Measurements from ENCODE around the gene CMPK2.

CMPK2 gene

DNA sequence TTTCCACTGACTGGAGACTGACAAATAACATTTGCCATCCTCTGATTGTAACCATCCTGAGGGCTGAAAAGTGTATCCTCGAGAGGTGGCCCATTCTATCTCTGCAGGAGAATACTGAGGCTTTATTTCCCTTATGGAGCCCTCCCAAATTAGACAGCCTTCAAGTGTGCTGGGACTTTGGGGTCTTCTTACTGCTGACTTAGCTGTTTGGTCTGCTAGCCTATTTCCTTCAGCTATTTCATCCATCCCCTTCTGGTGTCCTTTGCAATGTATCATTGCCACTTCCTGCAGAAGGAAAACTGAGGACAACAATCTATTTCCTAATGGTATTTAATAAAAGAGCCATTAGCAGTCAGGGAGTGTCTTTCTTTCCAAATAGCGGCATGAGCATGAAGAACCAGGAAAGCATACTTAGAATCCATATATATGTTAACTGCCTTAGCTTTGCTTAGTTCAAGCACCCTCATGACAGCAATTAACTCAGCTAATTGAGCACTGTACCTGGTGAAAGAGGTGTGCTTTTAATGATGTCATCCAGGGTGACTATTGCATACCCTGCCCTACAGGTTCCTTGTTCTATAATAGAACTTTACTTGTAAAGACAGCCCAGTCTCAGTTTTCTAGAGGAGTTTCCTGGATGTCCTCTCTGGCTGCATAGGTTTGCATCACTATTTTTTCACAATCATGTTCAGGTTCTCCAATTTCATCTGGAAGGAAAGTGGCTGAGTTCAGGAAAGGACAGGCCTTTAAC is 24.0 kb downstream of the CMPK2 start:
- no peak for DNase-seq (ENCODE audit: low spot score)

DNA sequence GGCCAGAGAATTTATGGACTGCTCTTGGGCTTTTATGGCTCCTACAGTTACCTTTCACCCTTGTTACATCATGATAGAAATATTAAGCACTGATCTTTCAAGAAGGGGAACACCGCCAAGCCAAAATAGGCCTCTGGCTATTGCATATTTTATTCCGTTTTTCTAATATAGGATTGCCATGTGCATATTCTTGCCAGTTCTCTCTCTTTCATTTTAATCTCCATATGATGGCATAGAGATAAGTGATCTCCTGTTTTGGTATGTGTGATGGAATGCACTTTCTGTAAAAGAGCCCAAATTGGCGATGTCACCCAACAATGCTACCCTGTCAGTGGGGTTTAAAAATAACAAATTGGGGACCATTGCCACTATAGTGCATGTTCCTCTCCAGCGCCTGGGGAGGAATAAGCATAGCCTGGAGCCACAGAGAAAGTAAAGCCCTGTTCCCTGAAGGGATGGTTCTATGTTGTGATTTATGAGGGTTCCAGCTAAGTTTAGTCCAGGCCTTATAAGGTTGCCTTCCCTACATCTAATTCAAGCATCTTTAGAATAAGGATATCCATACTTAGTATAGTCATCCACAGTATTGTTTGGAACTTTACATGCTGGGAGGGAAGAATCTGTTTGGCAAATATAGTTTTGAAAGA is 26.9 kb downstream of the CMPK2 start:
- no peak for DNase-seq (ENCODE audit: low spot score)

DNA sequence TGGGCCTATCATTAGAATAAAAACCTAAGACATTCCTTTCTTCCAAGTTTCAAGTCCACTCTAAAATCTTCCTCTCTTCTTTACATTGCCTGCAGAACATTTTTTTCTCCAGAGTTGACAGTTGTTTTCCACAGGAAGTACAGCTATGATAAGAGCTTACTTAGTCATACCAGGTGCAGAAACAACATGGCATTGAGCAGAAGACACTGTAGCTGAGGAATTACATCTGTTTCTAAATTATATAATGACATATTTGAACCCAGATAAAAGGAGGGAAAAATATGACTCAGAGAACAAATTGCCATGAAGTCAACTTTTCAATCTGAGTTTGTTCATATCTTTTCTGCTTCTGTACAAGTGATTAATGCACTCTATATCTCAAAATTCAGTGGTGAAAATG is 30.2 kb downstream of the CMPK2 start:
- no peak for DNase-seq (ENCODE audit: low spot score)

DNA sequence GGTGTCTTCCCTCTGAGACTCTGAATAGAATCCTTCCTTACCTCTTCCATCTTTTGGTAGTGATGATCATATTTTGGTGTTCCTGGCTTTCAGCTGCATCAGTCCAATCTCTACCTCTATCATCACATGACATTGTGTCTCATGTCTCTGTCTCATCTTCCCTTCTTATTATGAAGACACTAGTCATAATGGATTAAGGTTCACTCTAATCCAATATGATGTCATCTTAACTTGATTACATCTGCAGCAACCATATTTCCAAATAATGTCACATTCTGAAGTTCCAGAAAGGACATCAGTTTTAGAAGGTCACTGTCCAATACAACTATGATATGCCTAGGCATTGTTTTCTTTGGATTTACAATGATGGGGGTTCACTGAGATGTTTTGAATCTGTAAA is 31.5 kb downstream of the CMPK2 start:
- DNase-seq (ENCODE audit: low spot score), result no peak

DNA sequence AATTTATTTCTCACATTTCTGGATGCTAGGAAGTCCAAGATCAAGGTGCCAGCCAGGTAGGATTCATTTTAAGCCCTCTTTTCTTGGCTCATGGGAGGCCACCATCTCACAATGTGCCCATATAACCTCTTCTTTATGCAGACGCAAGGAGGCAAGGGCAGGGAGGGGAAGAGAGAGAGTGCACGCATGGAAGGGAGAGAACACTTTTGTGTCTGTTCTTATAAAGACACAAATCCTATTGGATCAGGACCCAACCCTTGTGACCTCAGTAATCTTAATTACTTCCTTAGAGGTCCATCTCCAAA is 32.5 kb downstream of the CMPK2 start:
- DNase-seq (ENCODE audit: low spot score), result no peak

DNA sequence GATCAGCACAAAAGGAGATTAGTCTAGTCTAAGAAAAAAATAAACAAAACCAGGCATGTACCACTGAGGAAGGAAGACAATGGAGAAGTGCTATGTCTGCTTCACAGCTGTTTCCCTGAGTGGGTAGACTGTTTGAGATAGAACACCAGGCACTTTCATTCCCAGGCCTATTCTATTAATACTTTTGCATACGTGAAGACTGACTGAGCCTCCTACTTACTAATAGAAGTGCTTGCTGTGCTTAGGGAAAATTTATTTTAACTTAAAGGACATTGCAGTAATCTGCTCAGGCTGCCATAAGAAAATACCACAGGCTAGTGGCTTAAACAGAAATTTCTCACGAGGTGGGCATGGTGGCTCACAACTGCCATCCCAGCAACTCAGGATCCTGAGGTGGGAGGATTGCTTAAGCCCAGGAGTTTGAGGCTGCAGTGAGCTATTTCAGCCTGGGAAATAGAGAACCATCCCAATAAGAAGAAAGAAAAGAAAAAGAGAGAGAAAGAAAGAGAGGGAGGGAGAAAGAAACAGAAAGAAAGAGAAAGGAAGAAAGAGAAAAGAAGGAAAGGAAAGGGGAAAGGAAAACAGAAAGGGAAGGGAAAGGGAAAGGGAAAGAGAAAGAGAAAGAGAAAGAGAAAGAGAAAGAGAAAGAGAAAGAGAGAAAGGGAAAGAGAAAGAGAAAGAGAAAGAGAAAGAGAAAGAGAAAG is 33.0 kb downstream of the CMPK2 start:
- DNase-seq (ENCODE audit: low spot score), result no peak

DNA sequence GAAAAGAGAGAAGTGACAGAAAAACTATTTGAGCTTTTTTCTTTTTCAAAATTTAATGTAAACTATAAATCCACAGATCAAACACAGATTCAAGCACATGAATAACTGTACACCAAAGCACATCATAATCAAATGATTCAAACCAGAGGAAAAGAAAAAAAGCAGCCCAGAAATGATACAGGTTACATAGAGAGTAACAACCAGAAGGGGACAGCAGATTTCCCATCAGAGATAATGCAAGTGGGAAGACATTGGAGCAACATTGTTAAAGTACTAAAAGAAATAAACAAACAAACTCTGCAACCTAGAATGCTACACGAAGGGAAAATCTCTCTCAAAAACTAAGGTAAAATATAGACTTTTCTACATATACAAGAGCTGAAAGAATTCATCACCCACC is 34.5 kb downstream of the CMPK2 start:
- no peak for DNase-seq (ENCODE audit: low spot score)

DNA sequence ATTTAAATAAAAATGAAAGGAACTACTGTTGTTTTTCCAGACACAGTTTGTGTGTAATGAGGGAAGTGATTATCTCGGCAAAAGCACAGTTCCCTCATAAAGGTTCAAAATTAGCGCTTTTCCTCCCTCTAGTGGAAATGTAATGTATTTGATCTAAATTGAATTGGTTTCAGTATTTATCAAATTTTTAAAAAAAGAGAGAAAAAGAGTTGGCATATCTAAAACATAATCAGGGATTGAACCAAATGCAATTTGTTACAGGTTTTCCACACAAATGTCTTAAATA is 37.5 kb downstream of the CMPK2 start:
- peak; percentile 51 for DNase-seq (ENCODE audit: low spot score)

DNA sequence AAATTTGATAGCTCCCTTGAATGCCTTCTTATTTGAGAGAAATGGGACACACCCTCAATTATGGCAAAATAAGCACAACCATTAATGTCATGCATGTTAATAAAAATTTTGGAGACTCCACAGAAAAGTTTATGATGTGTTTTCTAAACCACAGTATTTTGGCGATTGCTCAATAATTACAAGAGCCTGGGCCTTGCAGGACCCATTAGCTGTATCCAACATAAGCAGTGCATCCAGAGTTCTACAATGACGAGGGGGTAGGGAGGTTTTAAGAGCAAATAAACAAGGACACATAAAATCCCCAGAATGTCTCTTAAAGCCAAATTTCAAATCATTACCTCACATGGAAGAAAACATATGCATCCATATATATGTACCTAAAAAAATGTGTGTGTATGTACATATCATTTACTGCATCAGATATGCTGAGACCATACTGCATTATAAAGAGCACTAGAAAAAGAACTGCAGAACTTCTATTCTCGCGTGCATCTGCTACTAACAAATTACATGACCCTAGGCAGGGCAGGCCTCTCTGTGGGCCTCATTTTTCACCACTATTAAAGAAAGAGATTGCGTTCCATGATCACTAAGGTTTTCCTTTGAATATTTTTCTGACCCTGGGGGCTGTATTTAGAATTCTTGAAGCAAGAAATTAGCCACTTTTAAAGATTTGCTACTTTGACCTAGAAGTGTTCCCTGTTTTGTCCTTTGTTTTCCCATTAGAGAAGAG is 38.0 kb downstream of the CMPK2 start:
- DNase-seq (ENCODE audit: low spot score), result no peak

DNA sequence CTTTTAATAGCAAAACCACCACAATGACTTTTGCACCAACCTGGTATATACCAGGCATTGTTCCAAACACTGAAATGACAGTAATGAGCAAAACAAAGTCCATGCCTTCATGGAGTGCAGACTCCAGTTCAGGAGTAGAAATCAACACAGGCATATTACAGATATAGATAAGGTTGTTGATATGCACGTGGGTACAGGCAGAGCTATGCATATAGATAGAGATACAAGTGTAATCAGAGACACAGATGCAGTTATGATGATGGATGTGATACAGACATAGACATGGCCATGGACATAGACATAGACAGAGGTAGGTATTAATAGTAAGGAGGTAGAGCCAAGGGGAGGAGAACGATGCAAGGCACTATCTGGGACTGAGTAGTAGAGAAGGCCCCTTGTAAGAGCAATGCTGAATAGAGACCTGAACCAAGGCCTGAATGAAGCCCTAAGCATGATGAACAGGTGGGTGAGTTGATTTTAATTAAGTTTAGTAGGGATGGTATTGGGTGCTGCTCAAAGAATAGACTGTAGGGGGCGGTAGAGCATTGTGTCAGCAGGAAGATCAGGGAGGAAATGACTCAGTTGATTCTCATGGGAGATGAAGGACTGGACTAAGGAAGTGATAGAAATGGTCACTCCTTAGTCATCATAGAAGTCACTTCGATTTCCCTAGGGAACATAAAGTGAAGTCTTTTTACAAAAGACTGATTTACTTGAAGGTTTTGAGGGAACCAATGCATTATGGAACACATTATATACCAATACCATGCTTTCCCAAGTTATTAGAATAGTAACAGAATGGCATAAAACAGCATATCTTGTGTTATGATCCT is 39.4 kb downstream of the CMPK2 start:
- DNase-seq (ENCODE audit: low spot score), result peak; percentile 20

DNA sequence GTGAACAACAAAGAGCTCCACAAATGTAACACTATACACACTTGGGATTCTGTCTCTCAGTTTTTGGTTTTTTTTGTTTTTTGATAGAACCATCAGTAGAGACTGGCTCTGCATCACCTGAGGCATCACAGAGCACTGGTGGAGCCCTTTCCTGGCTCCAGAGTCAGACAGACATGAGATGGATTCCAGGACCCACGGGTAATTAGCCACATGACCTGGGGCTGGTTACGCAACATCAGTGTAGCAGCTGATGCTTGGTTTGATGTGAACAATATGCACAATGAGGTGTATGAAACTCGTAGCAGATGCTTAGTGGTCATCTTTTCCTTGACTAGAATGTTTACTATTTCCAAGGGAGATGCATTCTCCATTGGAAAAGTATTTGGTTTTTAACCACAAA is 40.7 kb downstream of the CMPK2 start:
- peak; percentile 15 for DNase-seq (ENCODE audit: low spot score)

DNA sequence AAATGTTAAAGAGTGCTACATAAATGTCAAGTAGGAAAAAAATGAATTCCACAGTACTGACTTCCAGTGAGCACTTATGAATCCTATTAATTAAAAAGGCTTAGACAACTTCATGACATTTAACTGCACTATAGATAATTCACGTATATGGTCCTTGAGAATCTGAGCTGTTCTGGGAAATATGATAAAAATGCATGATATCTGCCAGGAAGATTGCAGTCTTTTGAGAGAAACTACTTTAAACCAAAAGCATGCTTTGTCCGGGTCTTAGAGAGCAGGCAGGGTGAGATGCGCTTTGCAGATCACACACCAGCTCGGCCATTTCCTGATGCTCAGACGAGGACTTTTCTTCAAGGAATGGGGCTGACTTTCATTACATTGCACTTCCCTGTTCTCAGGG is 42.6 kb downstream of the CMPK2 start:
- peak; percentile 23 for DNase-seq (ENCODE audit: low spot score)

DNA sequence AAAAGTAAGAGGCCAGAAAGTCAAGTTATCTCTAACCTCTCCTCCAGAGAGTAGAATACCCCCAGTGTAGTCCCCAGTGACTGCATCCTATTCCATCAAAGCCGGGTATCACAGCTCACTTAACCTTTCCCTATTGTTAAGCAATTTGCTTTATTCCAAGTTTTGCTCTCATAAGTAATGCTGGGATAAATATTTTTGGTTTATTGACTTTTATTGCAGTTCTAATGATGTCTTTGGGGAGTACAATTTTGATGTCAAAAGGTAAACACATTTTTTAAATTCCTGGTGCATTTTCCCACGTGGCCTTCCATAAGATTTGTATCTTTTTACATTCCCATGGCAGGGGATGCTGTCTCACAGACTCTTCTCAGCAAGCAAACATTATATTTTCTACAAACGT is 43.3 kb downstream of the CMPK2 start:
- DNase-seq (ENCODE audit: low spot score), result no peak

DNA sequence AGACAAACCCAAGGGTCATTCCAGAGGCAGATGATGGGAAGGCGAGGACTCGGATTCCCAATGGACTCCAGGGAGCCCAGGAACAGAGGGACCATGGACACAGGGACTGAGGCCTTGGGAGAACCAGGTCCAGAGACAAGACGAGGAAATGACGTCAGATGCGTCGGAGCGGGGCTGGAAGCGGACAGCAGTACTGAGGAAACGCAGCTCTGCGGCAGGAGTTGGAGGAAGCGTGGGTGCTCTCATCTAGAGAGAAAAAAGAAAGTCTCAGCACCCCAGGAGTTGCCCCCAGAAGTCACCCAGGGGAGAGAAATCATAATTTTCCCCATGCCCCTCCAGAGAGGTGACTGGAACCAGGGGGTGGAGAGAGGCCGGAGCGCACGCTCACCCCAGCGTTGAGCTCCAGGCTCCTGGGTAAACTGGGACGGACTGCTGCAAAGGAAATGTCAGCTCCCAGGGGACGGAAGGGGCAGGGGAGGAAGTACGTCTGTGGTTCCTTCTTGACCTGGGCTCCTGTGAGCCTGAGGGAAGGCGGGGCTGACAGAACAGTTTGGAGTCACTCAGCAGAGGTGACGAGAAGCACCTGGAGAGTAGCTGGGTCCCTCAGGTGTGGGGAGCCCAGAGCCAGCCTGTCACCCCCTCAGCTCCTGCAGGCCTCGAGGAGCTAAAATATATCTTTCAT is 44.7 kb downstream of the CMPK2 start:
- no peak for DNase-seq (ENCODE audit: low spot score)

DNA sequence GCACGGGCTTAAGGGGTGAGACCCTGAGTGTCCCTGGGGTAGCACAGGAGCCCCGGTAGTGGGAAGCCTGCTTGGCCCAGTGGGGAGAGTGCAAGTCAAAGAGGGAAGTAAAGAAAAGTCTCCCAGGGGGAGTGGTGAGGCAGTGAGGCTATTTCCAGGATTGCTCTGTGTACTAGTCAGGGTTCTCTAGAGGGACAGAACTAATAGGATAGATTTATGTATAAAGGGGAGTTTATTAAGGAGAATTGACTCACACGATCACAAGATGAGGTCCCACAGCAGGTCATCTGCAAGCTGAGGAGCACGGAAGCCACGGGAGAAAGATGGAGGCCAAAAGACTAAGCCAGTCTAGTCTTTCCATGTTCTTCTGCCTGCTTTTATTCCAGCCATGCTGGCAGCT is 45.5 kb downstream of the CMPK2 start:
- DNase-seq (ENCODE audit: low spot score), result no peak

DNA sequence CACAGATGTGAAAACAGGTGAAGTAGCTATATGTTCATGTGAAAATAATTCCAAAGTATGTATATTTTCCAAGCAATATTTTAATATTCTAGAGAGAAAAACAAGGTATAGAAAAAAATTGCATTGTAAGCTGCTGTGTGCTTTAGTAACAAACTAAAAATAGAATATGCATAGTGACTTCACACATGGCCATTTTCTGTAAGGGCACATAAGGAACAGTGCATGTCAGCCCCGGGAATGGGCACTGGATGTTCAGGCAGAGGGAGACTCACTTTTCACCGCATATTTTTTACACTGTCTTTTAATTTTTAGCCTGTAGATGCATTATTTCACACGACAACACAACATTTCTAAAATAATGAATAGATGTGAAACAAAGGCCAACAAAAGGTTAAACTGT is 46.0 kb downstream of the CMPK2 start:
- no peak for DNase-seq (ENCODE audit: low spot score)

DNA sequence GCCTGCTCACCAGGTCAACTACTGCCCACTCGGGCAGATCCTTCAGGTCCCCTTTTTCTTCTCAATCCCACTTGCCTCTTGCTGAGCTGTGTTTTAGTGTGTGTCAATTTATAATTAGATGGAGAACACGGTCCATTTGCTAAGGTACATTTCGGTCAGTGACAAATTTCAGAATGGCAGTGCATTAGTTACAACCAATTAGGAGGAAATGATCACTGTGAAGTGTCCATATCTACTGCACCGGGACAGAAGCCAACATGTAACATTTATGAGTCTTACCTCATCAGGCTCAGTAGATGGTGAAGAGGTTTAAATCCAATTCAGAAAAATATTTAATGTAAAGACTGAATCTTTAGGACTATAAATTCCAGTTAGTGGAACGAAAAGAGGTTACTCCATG is 47.7 kb downstream of the CMPK2 start:
- no peak for DNase-seq (ENCODE audit: low spot score)

DNA sequence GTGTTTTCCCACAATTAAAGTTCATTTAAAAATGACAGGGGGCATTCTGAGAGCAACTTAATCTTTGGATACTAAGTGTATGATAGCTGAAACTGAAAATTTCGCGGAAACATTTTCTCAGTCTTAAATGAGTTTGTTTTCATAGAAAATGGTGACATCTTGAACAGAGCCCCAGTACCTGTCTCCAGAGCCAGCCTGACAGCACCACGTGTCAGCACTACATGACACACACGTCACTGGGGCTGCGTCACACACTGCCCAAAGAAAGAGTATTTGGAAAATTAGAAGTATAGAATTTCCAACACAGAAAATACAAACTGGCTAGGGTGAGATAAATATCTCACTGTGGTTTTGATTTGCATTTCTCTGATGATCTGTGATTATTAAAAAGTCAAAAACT is 50.8 kb downstream of the CMPK2 start:
- DNase-seq (ENCODE audit: low spot score), result no peak

DNA sequence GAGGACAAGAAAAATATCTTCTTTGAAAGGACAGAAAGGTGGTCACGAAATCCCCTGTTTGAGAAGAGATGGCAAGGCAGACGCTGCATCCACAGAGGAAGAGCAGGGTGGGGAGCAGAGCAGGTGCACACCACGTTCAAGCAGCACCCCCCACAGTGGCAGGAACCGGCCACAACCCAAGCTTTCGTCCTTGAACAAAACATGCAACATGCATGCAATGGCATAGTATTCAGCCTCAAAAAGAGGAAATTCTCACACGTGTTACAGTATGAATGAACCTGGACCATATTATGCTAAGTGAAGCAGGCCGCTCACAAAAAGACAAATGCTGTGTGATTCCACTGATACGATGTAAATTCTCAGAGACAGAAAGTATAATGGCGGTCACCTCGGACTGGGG is 51.4 kb downstream of the CMPK2 start:
- DNase-seq (ENCODE audit: low spot score), result no peak

DNA sequence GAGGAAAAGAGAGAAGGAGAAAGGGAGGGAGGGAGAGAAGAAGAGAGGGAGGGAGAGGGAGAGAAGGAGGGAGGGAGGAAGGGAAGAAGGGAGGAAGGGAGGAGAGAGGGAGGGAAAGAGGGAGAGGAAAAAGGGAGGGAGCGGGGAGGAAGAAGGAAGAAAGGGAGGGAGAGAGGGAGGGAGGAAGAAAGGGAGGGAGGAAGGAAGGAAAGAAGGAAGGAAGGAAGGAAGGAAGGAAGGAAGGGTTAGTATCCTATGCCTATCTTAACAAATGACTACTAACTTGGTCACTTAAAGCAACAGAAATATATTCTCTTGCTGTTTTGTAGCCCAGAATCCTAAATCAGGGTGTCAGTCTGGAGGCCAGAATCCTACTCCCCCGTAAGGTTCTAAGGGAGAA is 52.1 kb downstream of the CMPK2 start:
- no peak for DNase-seq (ENCODE audit: low spot score)

DNA sequence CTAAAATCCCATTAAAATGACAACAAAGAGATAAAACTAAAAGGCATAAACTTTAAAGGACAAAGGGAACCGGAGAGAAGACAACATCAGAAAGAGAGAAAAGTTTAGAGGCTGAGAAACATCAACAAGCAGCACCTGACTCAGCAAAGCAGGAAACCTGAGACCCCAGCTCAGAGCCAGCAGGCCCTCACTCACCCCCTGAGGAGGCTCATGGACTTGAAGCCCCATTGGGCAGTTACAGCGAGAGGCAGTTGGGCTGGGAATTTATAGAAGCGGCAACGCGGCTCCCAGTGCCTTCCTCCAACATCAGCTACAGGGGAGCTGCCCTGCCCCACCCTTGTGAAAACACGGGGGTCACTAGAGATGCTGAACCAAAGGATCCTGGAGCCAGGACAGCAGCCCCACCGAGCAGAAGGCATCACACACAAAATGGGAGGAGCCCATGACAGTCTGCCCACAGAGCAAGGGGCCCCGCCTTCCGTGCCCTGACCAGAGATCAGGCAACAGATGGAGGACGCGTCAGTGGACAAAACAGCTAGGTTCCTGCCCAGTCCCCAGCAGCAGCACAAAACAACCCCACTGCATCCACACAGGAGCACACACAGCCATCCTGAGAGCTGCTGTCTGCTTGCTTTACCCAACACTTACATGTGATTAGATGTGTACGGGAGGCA is 52.7 kb downstream of the CMPK2 start:
- no peak for DNase-seq (ENCODE audit: low spot score)
